HepG2 (cell line): ENCODE results near the gene CCDC142. TPM values are rescaled to one million over a fixed set of nuclear protein-coding genes. Genes with fewer than 3 reads are reported as not detected.
A peak's percentile ranks its signal among the peaks of the same experiment; 100 is the strongest.

Experiments used
- ATAC-seq: fragments of 200-7000 bp; cut with Tn5 transposase; 3 replicates; pipeline ENCODE4 v1.9.1; 2020; ENCODE audit warnings: mild to moderate bottlenecking, moderate library complexity
- BruUV-seq: library from RNA; stranded (reverse); fragments of 400-500 nt; replicated peaks from 2 replicates; lab custom pipeline; 2021; lab: Mats Ljungman, UMichigan
- CTCF ChIA-PET: fragments of 300-600 bp; formaldehyde crosslinking; extraction: SDS; loops from one replicate; lab custom pipeline; 2021; ENCODE audit warnings: low total read pairs, inconsistent platforms, low intra/inter-chr PET ratio; lab: Yijun Ruan, JAX
- POLR2A ChIA-PET: fragments of 350-600 bp; sonication (Branson Sonifier 250); formaldehyde crosslinking; loops from one replicate; lab custom pipeline; 2020; ENCODE audit warnings: antibody characterized with exemption, inconsistent platforms; lab: Yijun Ruan, JAX
- DNase-seq: peaks from one replicate; pipeline ENCODE4 v3.0.0-alpha.2; 2015; ENCODE audit warnings: low spot score
- FAIRE-seq: peaks from 3 replicates; lab custom pipeline; 2011; peaks lifted over from hg19 to GRCh38; lab: Jason Lieb, UNC
- H2AFZ ChIP-seq: one replicate; pipeline ENCODE4 v1.6.1; 2011; ENCODE audit warnings: low read length, inconsistent platforms
- H3K27ac ChIP-seq: fragments of 300-600 bp; 3 replicates; pipeline ENCODE4 v1.8.0; 2011; ENCODE audit warnings: mixed run types, mild to moderate bottlenecking, mixed read lengths, low read length, inconsistent platforms; ENCODE audit not compliant: insufficient read depth; ENCODE audit errors: extremely low read length
- H3K27me3 ChIP-seq, 2 experiments: fragments of 200-600 bp in 1 of 2; 2 replicates in 1 of 2; 3 replicates in 1 of 2; pipeline versions ENCODE4 v1.6.0 to v1.8.0; 2011; ENCODE audit warnings: low read length in 2 of 2, mild to moderate bottlenecking in 2 of 2, moderate library complexity in 2 of 2, inconsistent platforms in 1 of 2; ENCODE audit not compliant: insufficient read depth in 2 of 2, control insufficient read depth in 1 of 2
- H3K36me3 ChIP-seq, 2 experiments: fragments of 200-600 bp in 1 of 2; replicated peaks in 1 of 2; 2 replicates in 1 of 2; 3 replicates in 1 of 2; pipeline versions ENCODE4 v1.5.1 to v1.8.0; 2011; ENCODE audit warnings: low read length in 2 of 2, inconsistent platforms in 1 of 2; ENCODE audit not compliant: insufficient read depth in 2 of 2, control insufficient read depth in 1 of 2
- H3K4me1 ChIP-seq: 2 replicates; pipeline ENCODE4 v1.5.1; 2012; ENCODE audit warnings: low read length, inconsistent platforms; ENCODE audit not compliant: insufficient read depth
- H3K4me2 ChIP-seq: 2 replicates; pipeline ENCODE4 v1.6.0; 2011; ENCODE audit warnings: low read depth, low read length, inconsistent platforms
- H3K4me3 ChIP-seq, 3 experiments: fragments of 200-600 bp in 1 of 3; sonication (generic), shearing (Covaris generic) in 1 of 3; replicated peaks in 1 of 3; 2 replicates each; pipeline ENCODE4 v1.5.1; 2011 to 2016; ENCODE audit warnings: low read length in 3 of 3, inconsistent platforms in 2 of 3, low read depth in 2 of 3, mild to moderate bottlenecking in 2 of 3, control low read depth in 1 of 3, mixed read lengths in 1 of 3; ENCODE audit not compliant: insufficient read depth in 1 of 3
- H3K79me2 ChIP-seq: one replicate; pipeline ENCODE4 v1.6.1; 2011; ENCODE audit warnings: low read length, inconsistent platforms; ENCODE audit not compliant: insufficient read depth
- H3K9ac ChIP-seq: 2 replicates; pipeline ENCODE4 v1.6.0; 2011; ENCODE audit warnings: mild to moderate bottlenecking, low read depth, low read length, inconsistent platforms; ENCODE audit not compliant: insufficient read depth
- H3K9me3 ChIP-seq: 2 replicates; pipeline ENCODE4 v1.5.1; 2012; ENCODE audit warnings: mild to moderate bottlenecking, low read length
- H4K20me1 ChIP-seq: 2 replicates; pipeline ENCODE4 v1.6.0; 2011; ENCODE audit warnings: inconsistent platforms, mild to moderate bottlenecking, low read length, moderate library complexity; ENCODE audit not compliant: insufficient read depth
- CHCHD3 ChIP-seq: sonication (generic); formaldehyde crosslinking; IDR thresholded peaks from 2 replicates; pipeline ENCODE4 v1.8.0; 2022; ENCODE audit warnings: mild to moderate bottlenecking, missing genetic modification reagents, moderate library complexity
- GLI4 ChIP-seq: sonication (generic); formaldehyde crosslinking; IDR thresholded peaks from 2 replicates; pipeline ENCODE4 v1.5.1; 2020; ENCODE audit warnings: missing genetic modification reagents, mild to moderate bottlenecking, moderate library complexity, borderline replicate concordance
- HES4 ChIP-seq: sonication (generic); formaldehyde crosslinking; IDR thresholded peaks from 2 replicates; pipeline ENCODE4 v1.9.0; 2021; ENCODE audit warnings: mild to moderate bottlenecking, missing genetic modification reagents, borderline replicate concordance
- NFE2L2 ChIP-seq: fragments of 150-350 bp; IDR thresholded peaks from 2 replicates; pipeline ENCODE4 v1.6.1; 2014; ENCODE audit warnings: low read length
- NFKB2 ChIP-seq: sonication (generic); formaldehyde crosslinking; IDR thresholded peaks from 2 replicates; pipeline ENCODE4 v1.4.0; 2020; ENCODE audit warnings: missing genetic modification reagents, borderline replicate concordance
- SIX4 ChIP-seq: sonication (generic); formaldehyde crosslinking; IDR thresholded peaks from 2 replicates; pipeline ENCODE4 v1.4.0; 2020; ENCODE audit warnings: missing genetic modification reagents
- SP4 ChIP-seq: sonication (generic); formaldehyde crosslinking; IDR thresholded peaks from 2 replicates; pipeline ENCODE4 v1.8.1; 2023; ENCODE audit warnings: mild to moderate bottlenecking, missing genetic modification reagents
- ZNF30 ChIP-seq: sonication (generic); formaldehyde crosslinking; IDR thresholded peaks from 2 replicates; pipeline ENCODE4 v1.5.0; 2020; ENCODE audit warnings: mild to moderate bottlenecking, missing genetic modification reagents
- ZNF567 ChIP-seq: sonication (generic); formaldehyde crosslinking; IDR thresholded peaks from 2 replicates; pipeline ENCODE4 v1.8.1; 2023; ENCODE audit warnings: mild to moderate bottlenecking, missing genetic modification reagents, borderline replicate concordance
- ZNF577 ChIP-seq: sonication (generic); formaldehyde crosslinking; IDR thresholded peaks from 2 replicates; pipeline ENCODE4 v1.4.0; 2020; ENCODE audit warnings: mild to moderate bottlenecking, low read depth, missing genetic modification reagents, borderline replicate concordance
- ZSCAN9 ChIP-seq: IDR thresholded peaks from 2 replicates; pipeline ENCODE4 v1.6.1; 2016; ENCODE audit warnings: borderline replicate concordance
- WGBS: methylation state at CpG from one replicate; pipeline ENCODE4 v1.1.6; 2017; ENCODE audit warnings: low lambda C conversion rate; 5-methylcytosine and 5-hydroxymethylcytosine counted together
- in situ Hi-C: cut with HindIII; loops from 2 replicates; pipeline ENCODE4 v1.10.0; 2017; ENCODE audit warnings: low pct_unique_long_range_greater_than_20kb; ENCODE audit not compliant: extremely low pct_ligation_motif_present
- intact Hi-C: fragments of 100-400 bp; cut with micrococcal nuclease; formaldehyde crosslinking; loops from one replicate; pipeline ENCODE4 v1.10.0; 2022; ENCODE audit not compliant: unreplicated experiment
- polyA plus RNA-seq, 8 experiments: library from polyadenylated mRNA; depleted of rRNA in 3 of 8; stranded (reverse) in 7 of 8; unstranded in 1 of 8; fragments of >200 nt; fragmentation: Illumina TruSeq in 4 of 8; extraction: Trizol in 4 of 8; gene quantifications; 2 replicates each; pipeline versions ENCODE4 v1.2.1 to v1.2.3, GENCODE V29; 2011 to 2016; ENCODE audit warnings: low read depth in 4 of 8, missing spikeins in 1 of 8, mixed read lengths in 1 of 8; ENCODE audit not compliant: insufficient read depth in 1 of 8
- total RNA-seq, 5 experiments: library from RNA; depleted of rRNA; stranded (reverse); fragments of >200 nt; fragmentation: Illumina TruSeq; extraction: Trizol; gene quantifications; 2 replicates each; pipeline ENCODE4 v1.2.3, GENCODE V29; 2016; ENCODE audit warnings: low read depth in 1 of 5
- TF ChIP-seq, protein P1 (sequence below): sonication (generic); formaldehyde crosslinking; IDR thresholded peaks from 2 replicates; pipeline ENCODE4 v1.8.0; 2022; ENCODE audit warnings: missing genetic modification reagents, mild to moderate bottlenecking, moderate library complexity, borderline replicate concordance
- TF ChIP-seq, protein P2 (sequence below): sonication (generic); formaldehyde crosslinking; IDR thresholded peaks from 2 replicates; pipeline ENCODE4 v1.9.0; 2021; ENCODE audit warnings: mild to moderate bottlenecking, missing genetic modification reagents
- TF ChIP-seq, protein P3 (sequence below): sonication (generic); formaldehyde crosslinking; IDR thresholded peaks from 2 replicates; pipeline ENCODE4 v1.5.0; 2020; ENCODE audit warnings: mild to moderate bottlenecking, missing genetic modification reagents

The CCDC142 gene
- total and polyA plus RNA-seq, 2 of the 13 experiments (the other 11 are each of a cell fraction or from before 2014, with no cell fraction given): 14.7 to 30.4 TPM

GRCh38 chr2:74499267-74499939 lies 16.6 kb upstream of the CCDC142 start, which contains the start of gene LBX2:
Gene LBX2 (minus strand): TSS chr2:74499603. CDS start chr2:74499537, 66 bp downstream.
- intact Hi-C loops (loop anchor here (10.0 kb wide), 1 partner anchor 1805 kb away; no protein-coding TSS in a partner anchor), in situ Hi-C loops (no loop called here)
- H3K4me1 ChIP-seq: peaks cover 73% of the 10 kb centered on the region
- peak within 1 kb of the TSS; percentile 32 to 66 (median 53); a peak in 5 of 6 replicates for H3K4me3 ChIP-seq
- no TSS peak for BruUV-seq
- H3K4me2 ChIP-seq: peak within 1 kb of the TSS; percentile 92
- no peaks in the 10 kb centered on the region for H4K20me1 ChIP-seq
- DNase-seq: no peak
- WGBS: 71% methylated on average over 60 of the region's 65 CpGs
- H3K27me3 ChIP-seq: no peaks in the 10 kb centered on the region; a peak in 1 of 5 replicates
- peak within 1 kb of the TSS; percentile 50 for H3K9ac ChIP-seq
- peak within 1 kb of the TSS; percentile 70 for H3K27ac ChIP-seq
- no peaks in the 10 kb centered on the region for H3K36me3 ChIP-seq
- FAIRE-seq: no peak
- H3K9me3 ChIP-seq: no peaks in the 10 kb centered on the region
- ChIA-PET POLR2A (interaction anchor here (1.0 to 16.5 kb wide), 9 partner anchors 8 to 69 kb away, joined by 3 to 795 read pairs (median 22); partner anchors contain the start of genes AUP1, CCDC142, DQX1 and HTRA2), CTCF (no interaction called here)
- ATAC-seq: peak; percentile 4
- no peak within 1 kb of the TSS for H2AFZ ChIP-seq
- H3K79me2 ChIP-seq: peaks cover 30% of the 10 kb centered on the region
- TF ChIP-seq ZNF577 (CRISPR knock-in tag) (no peak), NFKB2 (CRISPR knock-in tag) (no peak), NFE2L2 (no peak), ZNF567 (CRISPR knock-in tag) (no peak), SIX4 (CRISPR knock-in tag) (no peak), GLI4 (CRISPR knock-in tag) (no peak), SP4 (CRISPR knock-in tag) (0 out of 2 replicates have a peak, but pooled peaks have one; percentile 1), ZNF30 (CRISPR knock-in tag) (0 out of 2 replicates have a peak, but pooled peaks have one; percentile 8), HES4 (CRISPR knock-in tag) (no peak), CHCHD3 (no peak), ZSCAN9 (no peak)
- TF ChIP-seq, protein P1, sequence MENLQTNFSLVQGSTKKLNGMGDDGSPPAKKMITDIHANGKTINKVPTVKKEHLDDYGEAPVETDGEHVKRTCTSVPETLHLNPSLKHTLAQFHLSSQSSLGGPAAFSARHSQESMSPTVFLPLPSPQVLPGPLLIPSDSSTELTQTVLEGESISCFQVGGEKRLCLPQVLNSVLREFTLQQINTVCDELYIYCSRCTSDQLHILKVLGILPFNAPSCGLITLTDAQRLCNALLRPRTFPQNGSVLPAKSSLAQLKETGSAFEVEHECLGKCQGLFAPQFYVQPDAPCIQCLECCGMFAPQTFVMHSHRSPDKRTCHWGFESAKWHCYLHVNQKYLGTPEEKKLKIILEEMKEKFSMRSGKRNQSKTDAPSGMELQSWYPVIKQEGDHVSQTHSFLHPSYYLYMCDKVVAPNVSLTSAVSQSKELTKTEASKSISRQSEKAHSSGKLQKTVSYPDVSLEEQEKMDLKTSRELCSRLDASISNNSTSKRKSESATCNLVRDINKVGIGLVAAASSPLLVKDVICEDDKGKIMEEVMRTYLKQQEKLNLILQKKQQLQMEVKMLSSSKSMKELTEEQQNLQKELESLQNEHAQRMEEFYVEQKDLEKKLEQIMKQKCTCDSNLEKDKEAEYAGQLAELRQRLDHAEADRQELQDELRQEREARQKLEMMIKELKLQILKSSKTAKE (CRISPR knock-in tag): no peak; the same call in 1 of the 2 replicates
- TF ChIP-seq, protein P2, sequence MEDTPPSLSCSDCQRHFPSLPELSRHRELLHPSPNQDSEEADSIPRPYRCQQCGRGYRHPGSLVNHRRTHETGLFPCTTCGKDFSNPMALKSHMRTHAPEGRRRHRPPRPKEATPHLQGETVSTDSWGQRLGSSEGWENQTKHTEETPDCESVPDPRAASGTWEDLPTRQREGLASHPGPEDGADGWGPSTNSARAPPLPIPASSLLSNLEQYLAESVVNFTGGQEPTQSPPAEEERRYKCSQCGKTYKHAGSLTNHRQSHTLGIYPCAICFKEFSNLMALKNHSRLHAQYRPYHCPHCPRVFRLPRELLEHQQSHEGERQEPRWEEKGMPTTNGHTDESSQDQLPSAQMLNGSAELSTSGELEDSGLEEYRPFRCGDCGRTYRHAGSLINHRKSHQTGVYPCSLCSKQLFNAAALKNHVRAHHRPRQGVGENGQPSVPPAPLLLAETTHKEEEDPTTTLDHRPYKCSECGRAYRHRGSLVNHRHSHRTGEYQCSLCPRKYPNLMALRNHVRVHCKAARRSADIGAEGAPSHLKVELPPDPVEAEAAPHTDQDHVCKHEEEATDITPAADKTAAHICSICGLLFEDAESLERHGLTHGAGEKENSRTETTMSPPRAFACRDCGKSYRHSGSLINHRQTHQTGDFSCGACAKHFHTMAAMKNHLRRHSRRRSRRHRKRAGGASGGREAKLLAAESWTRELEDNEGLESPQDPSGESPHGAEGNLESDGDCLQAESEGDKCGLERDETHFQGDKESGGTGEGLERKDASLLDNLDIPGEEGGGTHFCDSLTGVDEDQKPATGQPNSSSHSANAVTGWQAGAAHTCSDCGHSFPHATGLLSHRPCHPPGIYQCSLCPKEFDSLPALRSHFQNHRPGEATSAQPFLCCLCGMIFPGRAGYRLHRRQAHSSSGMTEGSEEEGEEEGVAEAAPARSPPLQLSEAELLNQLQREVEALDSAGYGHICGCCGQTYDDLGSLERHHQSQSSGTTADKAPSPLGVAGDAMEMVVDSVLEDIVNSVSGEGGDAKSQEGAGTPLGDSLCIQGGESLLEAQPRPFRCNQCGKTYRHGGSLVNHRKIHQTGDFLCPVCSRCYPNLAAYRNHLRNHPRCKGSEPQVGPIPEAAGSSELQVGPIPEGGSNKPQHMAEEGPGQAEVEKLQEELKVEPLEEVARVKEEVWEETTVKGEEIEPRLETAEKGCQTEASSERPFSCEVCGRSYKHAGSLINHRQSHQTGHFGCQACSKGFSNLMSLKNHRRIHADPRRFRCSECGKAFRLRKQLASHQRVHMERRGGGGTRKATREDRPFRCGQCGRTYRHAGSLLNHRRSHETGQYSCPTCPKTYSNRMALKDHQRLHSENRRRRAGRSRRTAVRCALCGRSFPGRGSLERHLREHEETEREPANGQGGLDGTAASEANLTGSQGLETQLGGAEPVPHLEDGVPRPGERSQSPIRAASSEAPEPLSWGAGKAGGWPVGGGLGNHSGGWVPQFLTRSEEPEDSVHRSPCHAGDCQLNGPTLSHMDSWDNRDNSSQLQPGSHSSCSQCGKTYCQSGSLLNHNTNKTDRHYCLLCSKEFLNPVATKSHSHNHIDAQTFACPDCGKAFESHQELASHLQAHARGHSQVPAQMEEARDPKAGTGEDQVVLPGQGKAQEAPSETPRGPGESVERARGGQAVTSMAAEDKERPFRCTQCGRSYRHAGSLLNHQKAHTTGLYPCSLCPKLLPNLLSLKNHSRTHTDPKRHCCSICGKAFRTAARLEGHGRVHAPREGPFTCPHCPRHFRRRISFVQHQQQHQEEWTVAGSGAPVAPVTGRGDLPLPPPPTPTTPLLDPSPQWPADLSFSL (CRISPR knock-in tag): no peak
- TF ChIP-seq, protein P3, sequence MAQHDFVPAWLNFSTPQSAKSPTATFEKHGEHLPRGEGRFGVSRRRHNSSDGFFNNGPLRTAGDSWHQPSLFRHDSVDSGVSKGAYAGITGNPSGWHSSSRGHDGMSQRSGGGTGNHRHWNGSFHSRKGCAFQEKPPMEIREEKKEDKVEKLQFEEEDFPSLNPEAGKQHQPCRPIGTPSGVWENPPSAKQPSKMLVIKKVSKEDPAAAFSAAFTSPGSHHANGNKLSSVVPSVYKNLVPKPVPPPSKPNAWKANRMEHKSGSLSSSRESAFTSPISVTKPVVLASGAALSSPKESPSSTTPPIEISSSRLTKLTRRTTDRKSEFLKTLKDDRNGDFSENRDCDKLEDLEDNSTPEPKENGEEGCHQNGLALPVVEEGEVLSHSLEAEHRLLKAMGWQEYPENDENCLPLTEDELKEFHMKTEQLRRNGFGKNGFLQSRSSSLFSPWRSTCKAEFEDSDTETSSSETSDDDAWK (CRISPR knock-in tag): no peak
